Measurements from ENCODE around the gene SNX8.
"Not testable (repeated sequence)": the region's sequence is repeated elsewhere in the genome, so short reads cannot be mapped to it uniquely, and the experiment has no call there.

The SNX8 gene

GRCh38 chr7:2270495-2270894 lies 43.7 kb downstream of the SNX8 start:
- H3K36me3 ChIP-seq (ENCODE audit: control insufficient read depth in 5 of 5, insufficient read depth in 5 of 5, low read length in 5 of 5) = peaks cover 0 to 45% (median 28%) of the 10 kb centered on the region in 5 donors

DNA sequence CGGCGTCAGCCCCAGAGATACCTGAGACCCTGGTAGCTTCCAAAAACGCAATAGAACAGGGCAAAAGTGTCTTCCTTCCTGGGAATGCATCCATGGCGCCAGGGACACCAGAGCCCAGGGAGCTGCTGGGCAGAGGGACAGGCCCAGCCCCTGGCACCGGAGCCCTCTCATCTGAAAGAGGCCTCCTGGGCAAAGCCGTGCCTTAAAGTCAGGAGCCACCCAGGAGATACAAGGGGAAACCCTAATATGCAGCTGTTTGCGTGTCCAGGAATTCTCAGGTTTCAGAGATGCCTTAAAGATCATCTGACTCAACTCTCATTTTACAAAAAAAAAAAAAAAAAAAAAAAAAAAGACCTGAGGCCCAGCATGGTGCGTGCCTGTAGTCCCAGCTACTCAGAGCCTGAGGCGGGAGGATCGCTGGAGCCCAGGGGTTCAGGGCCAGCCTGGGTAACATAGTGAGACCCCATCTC lies 44.2 kb downstream of the SNX8 start:
- Histone ChIP-seq H3K4me1 (ENCODE audit: control insufficient read depth in 5 of 5, insufficient read depth in 5 of 5, low read length in 5 of 5) (peaks cover 0 to 23% (median 0%) of the 10 kb centered on the region in 5 donors), H3K36me3 (ENCODE audit: control insufficient read depth in 5 of 5, insufficient read depth in 5 of 5, low read length in 5 of 5) (peaks cover 0 to 41% (median 26%) of the 10 kb centered on the region in 5 donors), H3K9ac (ENCODE audit: low read length in 5 of 5) (peak overlapping the region in 1 of 5 donors; percentile 30), H3K27me3 (ENCODE audit: control insufficient read depth in 5 of 5, insufficient read depth in 4 of 5, low read length in 5 of 5) (no peaks in the 10 kb centered on the region), H3K4me3 (ENCODE audit: low read depth in 1 of 5, low read length in 5 of 5) (no peak overlapping the region), H3K27ac (ENCODE audit: low read depth, low read length) (no peak overlapping the region), H3K9me3 (ENCODE audit: control insufficient read depth in 5 of 5, low read length in 5 of 5) (no peaks in the 10 kb centered on the region)

More at GRCh38 chr7:2270495-2270894, 43.7 kb downstream of the SNX8 start:
- H3K9me3 ChIP-seq (ENCODE audit: control insufficient read depth in 5 of 5, low read length in 5 of 5) = no peaks in the 10 kb centered on the region
- H3K4me3 ChIP-seq (ENCODE audit: low read depth in 1 of 5, low read length in 5 of 5) = no peak overlapping the region
- H3K27ac ChIP-seq (ENCODE audit: low read depth, low read length) = no peak overlapping the region
- H3K9ac ChIP-seq (ENCODE audit: low read length in 5 of 5) = no peak overlapping the region
- H3K4me1 ChIP-seq (ENCODE audit: control insufficient read depth in 5 of 5, insufficient read depth in 5 of 5, low read length in 5 of 5) = peaks cover 0 to 23% (median 0%) of the 10 kb centered on the region in 5 donors
- no peaks in the 10 kb centered on the region for H3K27me3 ChIP-seq (ENCODE audit: control insufficient read depth in 5 of 5, insufficient read depth in 4 of 5, low read length in 5 of 5)

- H3K27ac ChIP-seq (ENCODE audit: low read depth, low read length); H3K4me3 ChIP-seq (ENCODE audit: low read depth in 1 of 5, low read length in 5 of 5); H3K27me3 ChIP-seq (ENCODE audit: control insufficient read depth in 5 of 5, insufficient read depth in 4 of 5, low read length in 5 of 5); H3K9me3 ChIP-seq (ENCODE audit: control insufficient read depth in 5 of 5, low read length in 5 of 5): not testable (repeated sequence)
- Histone ChIP-seq H3K36me3 (ENCODE audit: control insufficient read depth in 5 of 5, insufficient read depth in 5 of 5, low read length in 5 of 5) (peaks cover 0 to 37% (median 22%) of the 10 kb centered on the region in 5 donors), H3K4me1 (ENCODE audit: control insufficient read depth in 5 of 5, insufficient read depth in 5 of 5, low read length in 5 of 5) (peaks cover 0 to 23% (median 0%) of the 10 kb centered on the region in 5 donors), H3K9ac (ENCODE audit: low read length in 5 of 5) (peak overlapping the region in 1 of 5 donors; percentile 30)
Measured at GRCh38 chr7:2269089-2269990, 44.9 kb downstream of the SNX8 start.

DNA sequence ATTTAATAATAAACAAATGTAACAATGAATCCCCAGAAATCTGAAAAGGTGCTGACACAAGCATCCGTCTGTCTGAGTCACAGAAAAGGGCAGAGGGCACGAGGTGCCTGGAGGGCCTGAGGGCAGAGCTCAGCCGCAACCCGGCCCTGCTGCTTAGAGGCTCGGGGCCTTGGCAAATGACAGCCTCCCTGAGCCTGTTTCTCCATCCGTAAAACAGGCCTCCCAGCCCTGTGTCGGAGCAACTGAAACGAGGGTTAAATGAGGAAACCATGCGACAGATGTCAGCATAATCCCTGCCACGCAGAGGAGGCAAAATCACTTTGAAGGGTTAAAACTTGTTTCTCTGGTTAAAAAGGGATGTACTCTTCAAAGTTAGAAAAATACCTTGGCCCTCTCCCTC lies 47.3 kb downstream of the SNX8 start:
- Histone ChIP-seq H3K9me3 (ENCODE audit: control insufficient read depth in 5 of 5, low read length in 5 of 5) (no peaks in the 10 kb centered on the region), H3K27ac (ENCODE audit: low read depth, low read length) (no peak overlapping the region), H3K4me3 (ENCODE audit: low read depth in 1 of 5, low read length in 5 of 5) (no peak overlapping the region), H3K4me1 (ENCODE audit: control insufficient read depth in 5 of 5, insufficient read depth in 5 of 5, low read length in 5 of 5) (peaks cover 0 to 23% (median 0%) of the 10 kb centered on the region in 5 donors), H3K9ac (ENCODE audit: low read length in 5 of 5) (no peak overlapping the region), H3K36me3 (ENCODE audit: control insufficient read depth in 5 of 5, insufficient read depth in 5 of 5, low read length in 5 of 5) (peaks cover 0 to 46% (median 31%) of the 10 kb centered on the region in 5 donors), H3K27me3 (ENCODE audit: control insufficient read depth in 5 of 5, insufficient read depth in 4 of 5, low read length in 5 of 5) (no peaks in the 10 kb centered on the region)

DNA sequence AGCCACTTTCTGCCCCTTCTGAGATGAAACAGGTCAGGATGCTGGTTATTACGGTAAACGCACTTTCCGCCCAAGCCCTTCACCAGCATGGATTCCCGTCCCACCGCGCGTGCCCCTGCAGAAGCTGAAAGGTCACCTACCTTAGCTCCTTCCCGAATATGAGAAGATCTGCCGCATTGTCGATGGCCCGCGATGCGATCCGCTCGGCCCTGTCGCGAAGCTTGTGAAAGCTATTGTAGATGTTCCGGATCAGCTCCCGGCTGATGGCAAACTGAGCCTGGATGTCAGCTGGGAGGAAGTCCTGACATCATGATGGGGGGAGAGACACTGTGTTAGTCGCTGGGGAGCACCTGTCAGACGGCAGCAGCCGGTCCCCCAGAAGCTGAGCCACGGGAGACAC lies 50.1 kb downstream of the SNX8 start:
- Histone ChIP-seq H3K9me3 (ENCODE audit: control insufficient read depth in 5 of 5, low read length in 5 of 5) (no peaks in the 10 kb centered on the region), H3K36me3 (ENCODE audit: control insufficient read depth in 5 of 5, insufficient read depth in 5 of 5, low read length in 5 of 5) (peaks cover 0 to 32% (median 27%) of the 10 kb centered on the region in 5 donors), H3K27ac (ENCODE audit: low read depth, low read length) (no peak overlapping the region), H3K4me1 (ENCODE audit: control insufficient read depth in 5 of 5, insufficient read depth in 5 of 5, low read length in 5 of 5) (peaks cover 0 to 4% (median 0%) of the 10 kb centered on the region in 5 donors), H3K9ac (ENCODE audit: low read length in 5 of 5) (no peak overlapping the region), H3K4me3 (ENCODE audit: low read depth in 1 of 5, low read length in 5 of 5) (no peak overlapping the region), H3K27me3 (ENCODE audit: control insufficient read depth in 5 of 5, insufficient read depth in 4 of 5, low read length in 5 of 5) (no peaks in the 10 kb centered on the region)

- Histone ChIP-seq H3K9me3 (ENCODE audit: control insufficient read depth in 5 of 5, low read length in 5 of 5) (no peaks in the 10 kb centered on the region), H3K36me3 (ENCODE audit: control insufficient read depth in 5 of 5, insufficient read depth in 5 of 5, low read length in 5 of 5) (peaks cover 0 to 42% (median 32%) of the 10 kb centered on the region in 5 donors), H3K27ac (ENCODE audit: low read depth, low read length) (no peak overlapping the region), H3K9ac (ENCODE audit: low read length in 5 of 5) (no peak overlapping the region), H3K27me3 (ENCODE audit: control insufficient read depth in 5 of 5, insufficient read depth in 4 of 5, low read length in 5 of 5) (no peaks in the 10 kb centered on the region), H3K4me1 (ENCODE audit: control insufficient read depth in 5 of 5, insufficient read depth in 5 of 5, low read length in 5 of 5) (peaks cover 0 to 4% (median 0%) of the 10 kb centered on the region in 5 donors), H3K4me3 (ENCODE audit: low read depth in 1 of 5, low read length in 5 of 5) (no peak overlapping the region)
Measured at GRCh38 chr7:2263176-2263575, 51.1 kb downstream of the SNX8 start.

DNA sequence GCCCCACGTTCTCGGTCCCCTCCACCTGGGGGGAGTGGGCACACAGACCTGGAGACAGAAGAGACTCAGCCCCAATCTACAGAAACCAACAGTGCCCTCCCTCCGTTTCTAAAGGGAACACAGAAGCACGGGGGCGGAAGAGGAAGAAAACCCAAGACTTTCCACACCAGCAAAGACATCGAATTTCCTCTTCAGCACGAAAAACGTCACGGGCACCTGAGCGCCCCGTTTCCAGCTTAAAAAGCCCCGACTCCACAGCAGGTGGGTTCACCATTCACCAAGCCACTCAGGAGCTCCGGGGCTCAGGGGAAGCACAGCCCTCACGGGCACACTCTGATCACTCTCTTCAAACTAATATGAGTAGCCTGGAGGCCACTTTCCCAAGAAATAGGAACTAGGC lies 52.6 kb downstream of the SNX8 start:
- H3K27me3 ChIP-seq (ENCODE audit: control insufficient read depth in 5 of 5, insufficient read depth in 4 of 5, low read length in 5 of 5) = no peaks in the 10 kb centered on the region
- no peak overlapping the region for H3K4me3 ChIP-seq (ENCODE audit: low read depth in 1 of 5, low read length in 5 of 5)
- H3K9me3 ChIP-seq (ENCODE audit: control insufficient read depth in 5 of 5, low read length in 5 of 5) = no peaks in the 10 kb centered on the region
- peaks cover 0 to 4% (median 0%) of the 10 kb centered on the region in 5 donors for H3K4me1 ChIP-seq (ENCODE audit: control insufficient read depth in 5 of 5, insufficient read depth in 5 of 5, low read length in 5 of 5)
- H3K9ac ChIP-seq (ENCODE audit: low read length in 5 of 5) = peak overlapping the region in 1 of 5 donors; percentile 30
- H3K27ac ChIP-seq (ENCODE audit: low read depth, low read length) = no peak overlapping the region
- H3K36me3 ChIP-seq (ENCODE audit: control insufficient read depth in 5 of 5, insufficient read depth in 5 of 5, low read length in 5 of 5) = peaks cover 0 to 53% (median 44%) of the 10 kb centered on the region in 5 donors

DNA sequence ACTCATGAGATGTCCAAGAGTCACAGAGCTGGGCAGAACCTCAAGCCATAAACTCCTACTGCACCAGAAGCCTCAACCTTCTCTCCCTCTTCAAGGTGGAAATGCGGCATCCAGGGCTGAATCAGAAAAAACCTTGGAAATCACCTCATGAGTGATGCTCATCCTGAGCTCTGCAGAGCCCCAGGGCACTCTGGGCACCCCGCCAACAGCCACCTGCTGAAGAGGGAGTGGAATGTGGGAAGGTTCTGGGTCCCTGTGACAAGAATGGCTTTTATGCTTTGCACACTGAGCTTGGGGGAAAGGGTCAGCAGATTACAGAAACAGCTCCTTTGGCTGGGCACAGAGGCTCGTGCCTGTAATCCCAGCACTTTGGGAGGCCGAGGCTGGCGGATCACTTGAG lies 53.4 kb downstream of the SNX8 start:
- Histone ChIP-seq H3K9me3 (ENCODE audit: control insufficient read depth in 5 of 5, low read length in 5 of 5) (no peaks in the 10 kb centered on the region), H3K4me1 (ENCODE audit: control insufficient read depth in 5 of 5, insufficient read depth in 5 of 5, low read length in 5 of 5) (peaks cover 0 to 4% (median 0%) of the 10 kb centered on the region in 5 donors), H3K4me3 (ENCODE audit: low read depth in 1 of 5, low read length in 5 of 5) (no peak overlapping the region), H3K36me3 (ENCODE audit: control insufficient read depth in 5 of 5, insufficient read depth in 5 of 5, low read length in 5 of 5) (peaks cover 0 to 61% (median 52%) of the 10 kb centered on the region in 5 donors), H3K9ac (ENCODE audit: low read length in 5 of 5) (no peak overlapping the region), H3K27me3 (ENCODE audit: control insufficient read depth in 5 of 5, insufficient read depth in 4 of 5, low read length in 5 of 5) (no peaks in the 10 kb centered on the region), H3K27ac (ENCODE audit: low read depth, low read length) (no peak overlapping the region)

DNA sequence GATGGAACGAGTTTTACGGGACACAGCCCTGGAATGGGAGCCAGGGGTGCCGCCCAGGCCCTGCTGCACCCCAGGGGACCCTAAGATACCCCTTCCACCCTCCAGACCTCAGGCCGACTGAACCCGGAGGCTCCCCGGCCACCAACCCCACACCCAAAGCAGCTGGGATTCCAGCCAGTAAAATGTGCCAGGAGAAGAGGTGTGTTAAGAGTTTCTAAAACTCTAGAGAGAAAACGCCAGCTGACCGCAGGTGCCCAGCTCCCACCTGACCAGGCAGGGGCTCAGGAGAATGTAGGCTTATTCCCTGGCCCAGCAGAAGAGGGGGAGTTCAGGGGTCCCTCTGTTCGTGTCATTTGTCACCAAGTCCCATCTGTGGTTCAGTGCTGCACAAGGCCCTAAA lies 54.8 kb downstream of the SNX8 start:
- Histone ChIP-seq H3K27me3 (ENCODE audit: control insufficient read depth in 5 of 5, insufficient read depth in 4 of 5, low read length in 5 of 5) (no peaks in the 10 kb centered on the region), H3K9me3 (ENCODE audit: control insufficient read depth in 5 of 5, low read length in 5 of 5) (no peaks in the 10 kb centered on the region), H3K27ac (ENCODE audit: low read depth, low read length) (no peak overlapping the region), H3K4me1 (ENCODE audit: control insufficient read depth in 5 of 5, insufficient read depth in 5 of 5, low read length in 5 of 5) (peaks cover 0 to 4% (median 0%) of the 10 kb centered on the region in 5 donors), H3K9ac (ENCODE audit: low read length in 5 of 5) (no peak overlapping the region), H3K36me3 (ENCODE audit: control insufficient read depth in 5 of 5, insufficient read depth in 5 of 5, low read length in 5 of 5) (peaks cover 0 to 74% (median 62%) of the 10 kb centered on the region in 5 donors), H3K4me3 (ENCODE audit: low read depth in 1 of 5, low read length in 5 of 5) (no peak overlapping the region)
